T-helper 1 cell treated with Interleukin-12 subunit alpha and Interleukin-12 subunit beta and Interleukin-4 antibody, amounts not matched to agents 30 μg/mL and 1 μg/mL, for 36 hours (primary cell): Measurements from ENCODE around the gene ACSF2.

Source experiments
- H3K27ac Mint-ChIP-seq: one replicate; pipeline ENCODE4 v1.8.0; 2021; ENCODE audit warnings: mild to moderate bottlenecking, mixed read lengths
- H3K27me3 Mint-ChIP-seq: one replicate; pipeline ENCODE4 v1.8.0; 2021; ENCODE audit warnings: low read depth, mixed read lengths
- H3K36me3 Mint-ChIP-seq: one replicate; pipeline ENCODE4 v1.8.0; 2021; ENCODE audit warnings: low read depth, mixed read lengths
- H3K4me1 Mint-ChIP-seq: one replicate; pipeline ENCODE4 v1.8.0; 2021; ENCODE audit warnings: low read depth, mixed read lengths
- H3K4me3 Mint-ChIP-seq: one replicate; pipeline ENCODE4 v1.8.0; 2021; ENCODE audit warnings: mild to moderate bottlenecking, moderate library complexity, mixed read lengths
- H3K9me3 Mint-ChIP-seq: one replicate; pipeline ENCODE4 v1.8.0; 2021; ENCODE audit warnings: mixed read lengths

Gene ACSF2, protein sequence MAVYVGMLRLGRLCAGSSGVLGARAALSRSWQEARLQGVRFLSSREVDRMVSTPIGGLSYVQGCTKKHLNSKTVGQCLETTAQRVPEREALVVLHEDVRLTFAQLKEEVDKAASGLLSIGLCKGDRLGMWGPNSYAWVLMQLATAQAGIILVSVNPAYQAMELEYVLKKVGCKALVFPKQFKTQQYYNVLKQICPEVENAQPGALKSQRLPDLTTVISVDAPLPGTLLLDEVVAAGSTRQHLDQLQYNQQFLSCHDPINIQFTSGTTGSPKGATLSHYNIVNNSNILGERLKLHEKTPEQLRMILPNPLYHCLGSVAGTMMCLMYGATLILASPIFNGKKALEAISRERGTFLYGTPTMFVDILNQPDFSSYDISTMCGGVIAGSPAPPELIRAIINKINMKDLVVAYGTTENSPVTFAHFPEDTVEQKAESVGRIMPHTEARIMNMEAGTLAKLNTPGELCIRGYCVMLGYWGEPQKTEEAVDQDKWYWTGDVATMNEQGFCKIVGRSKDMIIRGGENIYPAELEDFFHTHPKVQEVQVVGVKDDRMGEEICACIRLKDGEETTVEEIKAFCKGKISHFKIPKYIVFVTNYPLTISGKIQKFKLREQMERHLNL

DNA sequence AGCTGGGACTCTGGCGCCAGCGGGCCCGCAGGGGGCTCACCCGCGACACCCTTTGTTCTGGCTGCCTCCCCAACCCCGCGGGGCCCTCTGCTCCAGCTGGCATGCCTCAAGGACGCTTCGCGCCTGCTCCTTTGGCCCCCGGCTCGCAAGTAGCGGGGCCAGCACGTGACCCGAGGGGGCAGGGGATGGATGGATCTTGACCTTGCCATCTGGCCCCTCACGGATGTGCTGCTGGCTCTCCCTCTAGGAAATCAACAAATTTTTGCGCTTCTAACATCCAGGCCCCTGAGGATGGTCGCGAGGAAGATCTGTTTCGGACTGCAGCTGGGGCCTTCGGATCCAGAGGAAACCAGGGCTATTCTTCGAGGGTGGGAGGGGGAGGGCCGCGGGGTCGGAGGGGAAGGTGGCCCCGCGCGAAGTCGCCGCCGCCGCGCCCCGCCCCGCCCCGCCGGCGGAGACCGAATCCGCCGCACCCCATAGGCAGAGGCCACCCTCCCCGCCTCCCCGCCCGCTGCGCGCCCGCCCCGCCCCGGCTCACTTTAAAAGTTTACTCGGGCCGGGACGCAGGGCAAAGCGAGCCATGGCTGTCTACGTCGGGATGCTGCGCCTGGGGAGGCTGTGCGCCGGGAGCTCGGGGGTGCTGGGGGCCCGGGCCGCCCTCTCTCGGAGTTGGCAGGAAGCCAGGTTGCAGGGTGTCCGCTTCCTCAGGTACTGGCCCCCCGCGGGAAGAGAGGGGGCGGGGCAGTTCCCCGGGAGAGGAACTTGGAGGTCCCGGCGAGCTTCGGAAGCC, at the start of gene ACSF2:
TSS of gene ACSF2 (plus strand) at position 537 of the 790 bp plus-strand sequence. CDS start at position 581, 44 bp downstream.
- H3K4me1 Mint-ChIP-seq: peaks cover 24% of the 10 kb centered on the region
- H3K36me3 Mint-ChIP-seq: no peaks in the 10 kb centered on the region
- H3K27me3 Mint-ChIP-seq: no peaks in the 10 kb centered on the region
- H3K9me3 Mint-ChIP-seq: no peaks in the 10 kb centered on the region
- peak within 1 kb of the TSS; percentile 74 for H3K27ac Mint-ChIP-seq
- peak within 1 kb of the TSS; percentile 87 for H3K4me3 Mint-ChIP-seq

DNA sequence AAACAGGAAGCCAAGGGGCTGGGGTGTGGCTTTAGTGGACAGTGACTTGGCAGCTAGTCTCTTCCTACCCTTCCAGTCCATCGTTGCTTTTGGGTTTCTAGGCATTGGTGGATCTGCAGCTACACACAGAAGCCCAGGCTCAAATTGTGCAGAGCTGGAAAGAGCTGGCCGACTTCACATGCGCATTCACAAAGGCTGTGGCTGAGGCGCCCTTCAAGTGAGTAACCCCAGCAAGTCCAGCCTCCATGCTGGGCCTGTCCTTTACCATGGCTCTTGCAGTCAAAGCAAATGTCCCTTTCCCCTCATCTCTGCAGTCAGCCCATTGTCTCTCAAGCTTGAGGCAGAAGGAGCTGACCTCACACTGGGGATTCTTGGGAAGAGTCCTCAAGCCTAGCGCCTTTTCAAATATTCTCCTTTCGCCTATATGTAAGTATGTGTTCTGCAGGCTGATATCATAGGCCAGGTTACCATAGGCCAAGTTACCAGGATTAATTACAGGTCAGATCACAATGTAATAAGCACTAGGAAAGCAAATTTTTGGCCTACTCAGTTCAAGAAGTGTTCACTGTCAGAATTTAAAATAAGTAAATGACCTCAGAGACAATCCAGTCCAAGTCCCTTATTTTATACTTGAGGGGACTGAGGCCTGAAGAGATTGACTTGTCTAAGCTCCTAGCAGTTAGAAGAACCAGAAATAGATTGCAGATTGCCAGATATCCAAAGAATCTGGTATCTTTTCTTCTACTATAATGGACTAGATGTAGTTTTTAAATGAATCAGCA, 46.5 kb upstream of the ACSF2 start:
- Mint-ChIP-seq H3K27ac (no peak overlapping the region), H3K9me3 (no peaks in the 10 kb centered on the region), H3K27me3 (no peaks in the 10 kb centered on the region), H3K36me3 (peaks cover 31% of the 10 kb centered on the region), H3K4me3 (no peak overlapping the region), H3K4me1 (no peaks in the 10 kb centered on the region)

DNA sequence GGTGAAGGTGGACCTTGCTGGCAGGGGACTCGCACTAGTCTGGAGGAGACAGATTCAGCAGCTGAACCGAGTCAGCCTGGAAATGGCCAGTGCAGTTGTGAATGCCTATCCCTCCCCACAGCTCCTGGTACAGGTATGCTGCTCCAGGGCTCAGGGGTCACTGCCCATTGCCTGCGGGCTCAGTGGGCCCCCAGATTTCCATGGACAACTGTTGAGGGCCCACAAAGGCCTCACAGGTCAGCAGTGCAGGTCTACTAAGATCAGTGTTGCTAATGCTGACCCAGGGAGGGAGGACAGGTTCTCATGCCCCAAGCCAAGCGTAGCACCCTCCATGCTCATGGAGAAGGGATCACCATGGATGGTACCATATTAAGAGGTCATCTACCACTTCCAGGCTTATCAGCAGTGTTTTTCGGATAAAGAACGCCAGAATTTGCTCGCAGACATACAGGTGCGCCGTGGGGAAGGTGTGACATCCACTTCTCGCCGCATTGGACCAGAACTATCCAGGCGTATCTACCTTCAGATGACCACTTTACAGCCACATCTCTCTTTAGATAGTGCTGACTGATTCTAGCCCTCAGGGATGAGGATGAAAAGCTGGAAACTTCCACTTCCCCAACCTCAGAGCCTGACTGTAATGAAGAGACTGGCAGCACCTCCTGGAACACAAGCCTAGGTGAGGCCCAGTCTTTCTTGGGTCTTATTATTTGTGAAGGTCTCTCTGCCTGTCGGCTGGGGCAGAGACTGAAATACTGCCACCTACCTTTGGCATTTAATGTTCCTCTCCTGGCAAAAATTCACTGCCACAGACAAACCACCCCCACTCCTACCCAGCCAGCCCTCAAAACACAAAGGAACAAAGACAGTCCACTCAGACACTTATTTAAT, 45.4 kb upstream of the ACSF2 start:
- Mint-ChIP-seq H3K36me3 (peaks cover 41% of the 10 kb centered on the region), H3K9me3 (no peaks in the 10 kb centered on the region), H3K4me1 (no peaks in the 10 kb centered on the region), H3K27ac (no peak overlapping the region), H3K27me3 (no peaks in the 10 kb centered on the region), H3K4me3 (no peak overlapping the region)

DNA sequence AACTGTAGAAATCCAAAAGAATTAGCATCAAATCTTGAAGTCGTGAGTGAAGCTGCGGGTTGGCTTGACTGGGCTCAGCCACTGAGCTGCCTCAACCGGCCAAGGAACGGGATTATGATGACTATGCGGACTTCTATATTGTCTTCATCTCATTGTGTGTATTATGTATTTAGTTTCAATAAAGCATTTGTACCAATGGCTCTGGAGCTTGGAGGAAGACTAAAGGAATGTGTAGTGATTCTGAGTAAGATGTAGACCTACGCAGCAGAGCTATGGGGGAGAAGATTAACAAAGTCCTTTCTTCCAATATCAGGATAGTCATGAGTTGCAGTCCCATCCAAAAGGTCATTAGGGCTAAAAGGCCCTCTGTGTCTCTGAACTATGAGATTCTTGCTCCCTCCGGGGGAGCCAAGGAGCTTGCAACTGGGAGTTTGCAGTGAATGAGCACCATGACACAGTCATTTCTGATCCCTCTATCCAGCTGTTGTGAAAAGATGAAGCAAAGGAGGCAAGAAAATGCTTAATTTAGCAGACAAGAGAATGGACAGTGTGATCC, 44.7 kb upstream of the ACSF2 start:
- H3K27ac Mint-ChIP-seq: no peak overlapping the region
- H3K9me3 Mint-ChIP-seq: no peaks in the 10 kb centered on the region
- no peaks in the 10 kb centered on the region for H3K27me3 Mint-ChIP-seq
- peaks cover 40% of the 10 kb centered on the region for H3K36me3 Mint-ChIP-seq
- H3K4me1 Mint-ChIP-seq: no peaks in the 10 kb centered on the region
- H3K4me3 Mint-ChIP-seq: no peak overlapping the region

DNA sequence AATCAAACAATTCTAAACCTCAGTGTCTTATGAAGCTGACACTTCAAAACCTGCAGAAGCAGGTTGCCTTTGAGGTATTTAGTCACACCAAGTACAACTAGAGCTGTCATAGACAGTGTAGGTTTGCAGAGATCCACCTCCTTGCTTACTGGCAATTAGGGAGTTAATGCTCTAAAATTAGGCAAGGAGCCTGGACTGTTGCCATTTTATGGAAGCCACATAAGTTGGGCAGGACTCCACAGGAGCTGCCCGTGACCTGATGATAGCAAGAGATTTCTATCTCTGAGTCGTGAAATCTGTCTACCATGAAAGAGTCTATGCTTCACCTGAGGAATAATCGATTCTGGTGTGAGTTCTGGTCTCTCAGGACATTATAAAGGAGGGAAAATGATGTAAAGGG, 44.1 kb upstream of the ACSF2 start:
- H3K4me3 Mint-ChIP-seq: no peak overlapping the region
- H3K27ac Mint-ChIP-seq: no peak overlapping the region
- no peaks in the 10 kb centered on the region for H3K9me3 Mint-ChIP-seq
- H3K4me1 Mint-ChIP-seq: peaks cover 3% of the 10 kb centered on the region
- no peaks in the 10 kb centered on the region for H3K27me3 Mint-ChIP-seq
- H3K36me3 Mint-ChIP-seq: peaks cover 46% of the 10 kb centered on the region

DNA sequence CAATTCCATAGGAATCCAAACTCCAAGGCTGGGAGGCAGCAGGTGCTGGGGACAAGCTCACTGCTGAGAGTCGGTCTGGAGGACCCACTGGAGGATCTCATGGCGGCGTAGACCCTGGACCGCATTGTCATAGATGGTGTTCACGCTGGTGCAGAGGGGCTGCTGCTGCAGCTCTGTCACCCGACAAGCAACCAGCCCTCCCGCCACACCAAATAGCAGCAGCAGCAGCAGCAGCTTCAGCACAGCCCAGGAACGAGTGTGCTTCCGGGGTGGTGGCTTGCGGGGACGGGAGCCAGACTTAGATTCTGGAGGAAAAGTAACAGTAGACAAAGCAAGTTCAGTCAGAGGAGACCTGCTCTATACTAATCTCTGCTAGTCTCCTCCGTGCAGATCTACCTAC, 43.1 kb upstream of the ACSF2 start:
- Mint-ChIP-seq H3K36me3 (peaks cover 55% of the 10 kb centered on the region), H3K9me3 (no peaks in the 10 kb centered on the region), H3K4me1 (peaks cover 3% of the 10 kb centered on the region), H3K27me3 (no peaks in the 10 kb centered on the region), H3K27ac (no peak overlapping the region), H3K4me3 (no peak overlapping the region)

DNA sequence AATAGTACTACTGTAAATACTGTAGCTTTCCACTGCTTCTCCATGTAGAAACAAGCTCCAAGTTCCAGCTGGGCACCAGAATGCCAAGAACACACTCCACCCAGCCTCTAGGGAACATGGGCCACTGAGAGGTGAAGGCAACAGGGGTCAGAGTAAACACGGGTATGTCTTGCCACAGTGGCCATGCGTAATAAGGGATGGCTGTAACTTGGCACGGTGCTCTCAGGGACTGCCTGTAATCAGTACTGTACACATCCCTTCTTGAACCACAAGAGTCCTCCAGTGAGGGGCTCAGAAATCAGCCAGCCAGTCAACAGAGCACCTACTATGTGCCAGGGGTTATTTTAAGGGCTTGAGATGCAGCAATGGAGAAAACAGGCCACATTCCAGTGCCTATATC, 39.5 kb upstream of the ACSF2 start:
- H3K36me3 Mint-ChIP-seq: peaks cover 64% of the 10 kb centered on the region
- no peak overlapping the region for H3K4me3 Mint-ChIP-seq
- no peaks in the 10 kb centered on the region for H3K9me3 Mint-ChIP-seq
- H3K27me3 Mint-ChIP-seq: no peaks in the 10 kb centered on the region
- H3K27ac Mint-ChIP-seq: no peak overlapping the region
- H3K4me1 Mint-ChIP-seq: peaks cover 6% of the 10 kb centered on the region

DNA sequence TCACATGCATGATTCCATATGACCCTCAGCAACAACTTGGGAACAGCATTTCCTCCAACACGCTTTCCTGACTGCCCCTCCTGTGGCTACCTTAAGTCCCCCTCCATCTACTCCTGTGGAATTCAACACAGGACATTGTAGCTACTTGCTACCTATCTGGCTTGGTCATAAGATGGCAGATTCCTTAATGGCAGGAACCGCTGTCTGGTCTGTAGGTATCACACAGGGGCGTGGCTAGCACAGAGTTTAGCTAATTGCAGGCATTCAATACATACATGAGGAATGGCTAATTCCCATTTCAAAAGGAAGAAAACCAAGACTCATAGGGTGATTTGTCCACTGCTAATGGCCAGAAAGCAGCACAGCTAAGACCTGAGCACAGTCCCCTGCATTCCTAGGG, 37.3 kb upstream of the ACSF2 start:
- Mint-ChIP-seq H3K27ac (no peak overlapping the region), H3K9me3 (no peaks in the 10 kb centered on the region), H3K4me1 (peaks cover 6% of the 10 kb centered on the region), H3K36me3 (peaks cover 72% of the 10 kb centered on the region), H3K4me3 (no peak overlapping the region), H3K27me3 (no peaks in the 10 kb centered on the region)

DNA sequence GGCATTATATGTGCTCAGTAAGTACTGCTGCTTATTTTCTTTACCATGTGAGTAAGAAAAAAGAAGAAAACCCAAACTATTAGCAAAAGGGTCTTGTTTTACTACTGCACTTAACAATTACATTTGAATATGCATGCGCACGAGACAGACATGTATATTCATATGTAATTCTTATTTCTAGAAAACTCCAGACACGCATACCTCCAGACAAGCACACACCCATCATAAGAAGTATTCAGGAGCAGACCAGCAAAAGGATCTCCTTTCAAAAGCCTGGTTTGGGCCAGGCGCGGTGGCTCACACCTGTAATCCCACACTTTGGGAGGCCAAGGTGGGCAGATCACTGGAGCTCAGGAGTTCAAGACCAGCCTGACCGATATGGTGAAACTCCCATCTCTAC, 36.5 kb upstream of the ACSF2 start:
- H3K9me3 Mint-ChIP-seq: no peaks in the 10 kb centered on the region
- no peak overlapping the region for H3K4me3 Mint-ChIP-seq
- H3K27ac Mint-ChIP-seq: no peak overlapping the region
- no peaks in the 10 kb centered on the region for H3K27me3 Mint-ChIP-seq
- H3K36me3 Mint-ChIP-seq: peaks cover 72% of the 10 kb centered on the region
- H3K4me1 Mint-ChIP-seq: peaks cover 9% of the 10 kb centered on the region

DNA sequence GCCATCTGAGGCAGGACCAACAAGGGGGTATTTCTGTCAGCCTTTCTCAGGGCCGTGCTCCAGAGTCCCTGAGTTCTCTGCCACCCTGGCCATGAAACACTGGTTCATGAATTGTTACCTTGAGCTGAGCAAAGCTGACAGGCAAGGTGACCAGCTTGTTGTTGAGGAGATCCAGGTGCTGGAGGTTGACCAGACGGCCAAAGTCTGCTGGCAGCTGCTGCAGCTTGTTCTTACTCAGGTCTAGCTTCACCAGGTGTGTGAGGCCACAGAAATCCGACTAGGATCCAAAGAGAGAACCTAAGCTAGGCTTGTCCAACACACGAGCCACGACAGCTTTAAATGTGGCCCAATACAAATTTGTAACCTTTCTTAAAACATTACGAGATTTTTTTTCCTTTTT, 33.4 kb upstream of the ACSF2 start:
- Mint-ChIP-seq H3K9me3 (no peaks in the 10 kb centered on the region), H3K27ac (no peak overlapping the region), H3K4me1 (peaks cover 25% of the 10 kb centered on the region), H3K36me3 (peaks cover 58% of the 10 kb centered on the region), H3K27me3 (no peaks in the 10 kb centered on the region), H3K4me3 (no peak overlapping the region)

DNA sequence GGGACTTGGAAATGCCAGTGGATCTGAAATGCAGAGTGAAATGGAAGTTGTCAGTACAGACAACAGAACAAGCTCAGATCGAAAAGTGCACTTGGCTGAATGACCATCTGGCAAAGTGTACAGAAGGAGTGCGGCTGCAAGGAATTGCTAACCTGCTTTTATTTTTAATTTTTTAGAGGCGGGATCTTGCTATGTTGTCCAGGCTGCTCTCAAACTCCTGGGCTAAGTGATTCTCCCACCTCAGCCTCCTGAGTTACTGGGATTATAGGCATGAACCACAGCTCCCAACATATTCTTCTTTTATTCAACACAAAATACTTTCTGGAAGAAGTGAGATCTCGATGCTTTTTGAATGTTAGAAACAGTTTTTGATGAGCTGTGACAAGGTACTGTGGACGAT, 32.3 kb upstream of the ACSF2 start:
- Mint-ChIP-seq H3K9me3 (no peaks in the 10 kb centered on the region), H3K4me1 (peaks cover 25% of the 10 kb centered on the region), H3K4me3 (no peak overlapping the region), H3K27ac (no peak overlapping the region), H3K27me3 (no peaks in the 10 kb centered on the region), H3K36me3 (peaks cover 47% of the 10 kb centered on the region)

DNA sequence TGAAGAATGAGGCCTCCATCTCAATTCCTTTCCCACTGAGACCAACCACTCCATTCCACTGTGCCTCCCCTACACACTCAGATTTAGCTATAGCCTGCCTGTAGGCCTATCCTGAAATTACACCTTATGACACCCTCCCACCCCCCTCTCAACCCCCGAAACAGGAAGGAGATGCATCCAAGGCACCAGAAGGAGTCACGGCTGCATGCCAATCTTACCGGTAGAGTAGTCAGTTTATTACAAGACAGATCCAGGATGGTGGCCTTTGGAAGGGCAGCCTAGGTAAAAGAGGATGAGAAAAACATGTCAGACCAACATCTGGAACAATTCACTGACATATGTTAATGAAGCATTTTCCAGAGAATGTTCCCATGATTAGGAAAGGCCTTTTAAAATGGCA, 31.3 kb upstream of the ACSF2 start:
- H3K27ac Mint-ChIP-seq: peak overlapping the region; percentile 26
- peak overlapping the region; percentile 97 for H3K4me3 Mint-ChIP-seq
- no peaks in the 10 kb centered on the region for H3K9me3 Mint-ChIP-seq
- H3K27me3 Mint-ChIP-seq: no peaks in the 10 kb centered on the region
- peaks cover 41% of the 10 kb centered on the region for H3K36me3 Mint-ChIP-seq
- peaks cover 24% of the 10 kb centered on the region for H3K4me1 Mint-ChIP-seq
